MM.1S (cell line): ENCODE results near the gene FAHD2A.

Experiments
- DNase-seq: peaks from one replicate; pipeline ENCODE4 v3.0.0-alpha.2; 2015
- H2AFZ ChIP-seq: fragments of 300-600 bp; sonication (generic); 2 replicates; pipeline ENCODE4 v1.6.0; 2016; ENCODE audit warnings: antibody characterized with exemption, low read length
- H3F3A ChIP-seq: fragments of 300-600 bp; sonication (generic); 2 replicates; pipeline ENCODE4 v1.6.1; 2016; ENCODE audit warnings: mild to moderate bottlenecking, antibody characterized with exemption, low read length, moderate library complexity, mixed read lengths; ENCODE audit not compliant: insufficient read depth
- H3K27ac ChIP-seq: fragments of 300-600 bp; sonication (generic); 2 replicates; pipeline ENCODE4 v1.5.1; 2016; ENCODE audit warnings: mild to moderate bottlenecking, low read length
- H3K27me3 ChIP-seq: fragments of 300-600 bp; sonication (generic); replicated peaks from 2 replicates; pipeline ENCODE4 v1.6.0; 2016; ENCODE audit warnings: low read length; ENCODE audit not compliant: insufficient read depth
- H3K36me3 ChIP-seq: fragments of 300-600 bp; sonication (generic); replicated peaks from 2 replicates; pipeline ENCODE4 v1.6.1; 2016; ENCODE audit warnings: mild to moderate bottlenecking, low read length, mixed read lengths; ENCODE audit not compliant: insufficient read depth
- H3K4me1 ChIP-seq: fragments of 300-600 bp; sonication (generic); 2 replicates; pipeline ENCODE4 v1.6.1; 2016; ENCODE audit warnings: low read length, mixed read lengths
- H3K4me2 ChIP-seq: fragments of 300-600 bp; sonication (generic); 2 replicates; pipeline ENCODE4 v1.6.0; 2016; ENCODE audit warnings: low read depth, low read length
- H3K4me3 ChIP-seq: fragments of 300-600 bp; sonication (generic); 2 replicates; pipeline ENCODE4 v1.5.1; 2016; ENCODE audit warnings: low read length, mixed read lengths
- H3K79me2 ChIP-seq: fragments of 300-600 bp; sonication (generic); 2 replicates; pipeline ENCODE4 v1.6.1; 2016; ENCODE audit warnings: mixed run types, low read length, mixed read lengths
- H3K9ac ChIP-seq: fragments of 300-600 bp; sonication (generic); 2 replicates; pipeline ENCODE4 v1.6.1; 2016; ENCODE audit warnings: low read length, mixed read lengths
- H3K9me2 ChIP-seq: fragments of 300-600 bp; sonication (generic); replicated peaks from 2 replicates; pipeline ENCODE4 v1.6.1; 2016; ENCODE audit warnings: mild to moderate bottlenecking, low read length, mixed read lengths; ENCODE audit not compliant: insufficient read depth
- H3K9me3 ChIP-seq: fragments of 300-600 bp; sonication (generic); replicated peaks from 2 replicates; pipeline ENCODE4 v1.6.1; 2016; ENCODE audit warnings: mild to moderate bottlenecking, low read length, mixed read lengths; ENCODE audit not compliant: insufficient read depth
- H4K20me1 ChIP-seq: fragments of 300-600 bp; sonication (generic); 2 replicates; pipeline ENCODE4 v1.6.1; 2016; ENCODE audit warnings: mild to moderate bottlenecking, low read length, moderate library complexity, mixed read lengths; ENCODE audit not compliant: insufficient read depth
- CTCF ChIP-seq: fragments of 300-600 bp; sonication (generic); IDR thresholded peaks from 2 replicates; pipeline ENCODE4 v1.5.1; 2016; ENCODE audit warnings: antibody characterized with exemption, low read length, mixed read lengths
- EZH2 ChIP-seq: fragments of 300-600 bp; sonication (generic); optimal IDR thresholded peaks from 2 replicates; pipeline ENCODE3; 2017; ENCODE audit warnings: low read depth, mild to moderate bottlenecking, antibody characterized with exemption, low read length, mixed read lengths
- EZH2phosphoT487 ChIP-seq: fragments of 300-600 bp; sonication (generic); IDR thresholded peaks from 2 replicates; pipeline ENCODE4 v1.6.1; 2018; ENCODE audit warnings: antibody characterized with exemption, low read length

Gene FAHD2A

GRCh38 chr2:95380731-95381130 is 21.8 kb upstream of the FAHD2A start:
- Histone ChIP-seq H3K36me3 (no peaks in the 10 kb centered on the region), H3K27me3 (peaks cover 15% of the 10 kb centered on the region), H3K4me3 (no peak overlapping the region), H3K9me3 (no peaks in the 10 kb centered on the region), H3K9me2 (no peaks in the 10 kb centered on the region), H3F3A (no peaks in the 10 kb centered on the region), H3K4me1 (no peaks in the 10 kb centered on the region), H3K79me2 (no peaks in the 10 kb centered on the region), H3K9ac (no peak overlapping the region), H2AFZ (no peak overlapping the region), H3K4me2 (no peak overlapping the region), H4K20me1 (no peaks in the 10 kb centered on the region), H3K27ac (no peak overlapping the region)
- TF ChIP-seq CTCF, result no peak
- no peak for TF ChIP-seq EZH2phosphoT487
- no peak for TF ChIP-seq EZH2
- DNase-seq, result no peak

GRCh38 chr2:95381212-95382191 is 21.0 kb upstream of the FAHD2A start:
- Histone ChIP-seq H3K27me3 (peaks cover 21% of the 10 kb centered on the region), H3K4me1 (no peaks in the 10 kb centered on the region), H3K9me2 (no peaks in the 10 kb centered on the region), H3K9me3 (no peaks in the 10 kb centered on the region), H3K9ac (no peak overlapping the region), H2AFZ (no peak overlapping the region), H3K4me3 (no peak overlapping the region), H4K20me1 (no peaks in the 10 kb centered on the region), H3K36me3 (no peaks in the 10 kb centered on the region), H3F3A (no peaks in the 10 kb centered on the region), H3K27ac (no peak overlapping the region), H3K79me2 (no peaks in the 10 kb centered on the region), H3K4me2 (no peak overlapping the region)
- DNase-seq, result no peak
- TF ChIP-seq EZH2, result no peak
- TF ChIP-seq EZH2phosphoT487, result no peak
- no peak for TF ChIP-seq CTCF

- H4K20me1 ChIP-seq, result no peaks in the 10 kb centered on the region
- H3K4me3 ChIP-seq, result no peak overlapping the region
- H3K9ac ChIP-seq, result no peak overlapping the region
- H3K79me2 ChIP-seq, result no peaks in the 10 kb centered on the region
- DNase-seq, result no peak
- no peaks in the 10 kb centered on the region for H3F3A ChIP-seq
- no peaks in the 10 kb centered on the region for H3K4me1 ChIP-seq
- H3K27me3 ChIP-seq, result peaks cover 15% of the 10 kb centered on the region; the same call in 1 of the 2 replicates
- H3K9me2 ChIP-seq, result no peaks in the 10 kb centered on the region
- H3K9me3 ChIP-seq, result no peaks in the 10 kb centered on the region
- no peak for TF ChIP-seq CTCF
- no peak for TF ChIP-seq EZH2phosphoT487
- TF ChIP-seq EZH2, result no peak
- no peak overlapping the region for H2AFZ ChIP-seq
- no peaks in the 10 kb centered on the region for H3K36me3 ChIP-seq
- no peak overlapping the region for H3K27ac ChIP-seq
- H3K4me2 ChIP-seq, result no peak overlapping the region
These were observed 20.3 kb upstream of the FAHD2A start for GRCh38 chr2:95382192-95382591.
